Liver (tissue), 9 donors: ENCODE measurements around the gene GADD45GIP1. TPM values are rescaled to one million over a fixed set of nuclear protein-coding genes. Genes with fewer than 3 reads are reported as not detected.
"Not testable (repeated sequence)": the region's sequence is repeated elsewhere in the genome, so short reads cannot be mapped to it uniquely, and the experiment has no call there.

Experiments
- DNase-seq: peaks from one replicate; pipeline ENCODE4 v3.0.0-alpha.2; 2017; ENCODE audit warnings: low spot score
- H3K27ac ChIP-seq, 2 donors: one replicate each; pipeline ENCODE4 v1.7.0; 2013; ENCODE audit warnings: inconsistent platforms in 2 of 2, low read length in 2 of 2, control low read depth in 1 of 2, low read depth in 1 of 2, mild to moderate bottlenecking in 1 of 2
- H3K27me3 ChIP-seq, 4 donors: one replicate each; pipeline versions ENCODE4 v1.6.1 to v1.7.0; 2013; ENCODE audit warnings: low read length in 3 of 4, inconsistent platforms in 1 of 4, mild to moderate bottlenecking in 1 of 4, moderate library complexity in 1 of 4; ENCODE audit not compliant: control insufficient read depth in 4 of 4, insufficient read depth in 4 of 4
- H3K36me3 ChIP-seq, 4 donors: one replicate each; pipeline versions ENCODE4 v1.6.1 to v1.7.0; 2013; ENCODE audit warnings: low read length in 3 of 4, mild to moderate bottlenecking in 3 of 4, low read depth in 1 of 4, moderate library complexity in 1 of 4; ENCODE audit not compliant: control insufficient read depth in 4 of 4, insufficient read depth in 3 of 4
- H3K4me1 ChIP-seq, 4 donors: one replicate each; pipeline versions ENCODE4 v1.6.1 to v1.7.0; 2013; ENCODE audit warnings: low read length in 3 of 4, mild to moderate bottlenecking in 3 of 4, moderate library complexity in 1 of 4; ENCODE audit not compliant: control insufficient read depth in 4 of 4, insufficient read depth in 4 of 4
- H3K4me3 ChIP-seq, 3 donors: one replicate each; pipeline versions ENCODE4 v1.6.1 to v1.7.0; 2013; ENCODE audit warnings: low read length in 3 of 3, control low read depth in 1 of 3, low read depth in 1 of 3, mild to moderate bottlenecking in 1 of 3
- H3K9ac ChIP-seq, 2 donors: one replicate each; pipeline ENCODE4 v1.7.0; 2013; ENCODE audit warnings: low read length in 2 of 2, mild to moderate bottlenecking in 2 of 2, moderate library complexity in 2 of 2, control low read depth in 1 of 2, low read depth in 1 of 2
- H3K9me3 ChIP-seq, 4 donors: one replicate each; pipeline versions ENCODE4 v1.6.1 to v1.7.0; 2013; ENCODE audit warnings: low read length in 3 of 4; ENCODE audit not compliant: control insufficient read depth in 4 of 4
- CTCF ChIP-seq: fragments of 150-350 bp; IDR thresholded peaks from 2 replicates; pipeline ENCODE4 v1.5.1; 2017; ENCODE audit warnings: improper control_type of control experiment, low read depth, low read length; ENCODE audit not compliant: missing input control
- FOXA1 ChIP-seq: IDR thresholded peaks from 2 replicates; pipeline ENCODE4 v1.6.1; 2016; ENCODE audit warnings: antibody characterized with exemption
- GABPA ChIP-seq, 2 donors: IDR thresholded peaks in 1 of 2; conservative IDR thresholded peaks in 1 of 2; 2 replicates each; pipeline ENCODE4 v1.6.1; 2016; ENCODE audit warnings: antibody characterized with exemption in 2 of 2, mild to moderate bottlenecking in 1 of 2, moderate library complexity in 1 of 2
- HNF4G ChIP-seq: IDR thresholded peaks from 2 replicates; pipeline ENCODE4 v1.6.1; 2016; ENCODE audit warnings: antibody characterized with exemption
- JUND ChIP-seq, 2 donors: IDR thresholded peaks; 2 replicates each; pipeline ENCODE4 v1.6.1; 2016; ENCODE audit warnings: antibody characterized with exemption in 2 of 2
- NR2F2 ChIP-seq: IDR thresholded peaks from 2 replicates; pipeline ENCODE4 v1.6.1; 2016; ENCODE audit warnings: antibody characterized with exemption
- REST ChIP-seq: IDR thresholded peaks from 2 replicates; pipeline ENCODE4 v1.6.1; 2016; ENCODE audit warnings: antibody characterized with exemption, mild to moderate bottlenecking
- RXRA ChIP-seq, 2 donors: IDR thresholded peaks; 2 replicates each; pipeline ENCODE4 v1.6.1; 2017 to 2018; ENCODE audit warnings: antibody characterized with exemption in 2 of 2, mild to moderate bottlenecking in 1 of 2
- SP1 ChIP-seq: IDR thresholded peaks from 2 replicates; pipeline ENCODE4 v1.6.1; 2018; ENCODE audit warnings: antibody characterized with exemption, mild to moderate bottlenecking
- TAF1 ChIP-seq: conservative IDR thresholded peaks from 2 replicates; pipeline ENCODE4 v1.6.1; 2016; ENCODE audit warnings: antibody characterized with exemption, mild to moderate bottlenecking
- YY1 ChIP-seq: IDR thresholded peaks from 2 replicates; pipeline ENCODE4 v1.6.1; 2016; ENCODE audit warnings: antibody characterized with exemption, mild to moderate bottlenecking
- ZBTB33 ChIP-seq: IDR thresholded peaks from 2 replicates; pipeline ENCODE4 v1.6.1; 2016; ENCODE audit warnings: antibody characterized with exemption
- WGBS: extraction: QIAGEN DNeasy Blood & Tissue Kit; methylation state at CpG from one replicate; pipeline ENCODE4 v1.1.7; 2013; 5-methylcytosine and 5-hydroxymethylcytosine counted together
- polyA plus RNA-seq, 2 donors: library from polyadenylated mRNA; stranded (reverse) in 1 of 2; unstranded in 1 of 2; fragments of 200-250 nt in 1 of 2; fragments of >200 nt in 1 of 2; fragmentation: Nextera tagmentation in 1 of 2; extraction: Ambion mirVana in 1 of 2; gene quantifications; one replicate each; pipeline versions ENCODE4 v1.2.1 to v1.2.3, GENCODE V29; 2013 to 2015
- total RNA-seq, 2 donors: library from RNA; depleted of rRNA; stranded (reverse); fragments of >200 nt; gene quantifications; one replicate each; pipeline ENCODE4 v1.2.3, GENCODE V29; 2014
- donor health status: healthy.
- donor health status: healthy.
- donor health status: healthy.
- donor health status: healthy.
- donor health status: healthy.

Gene GADD45GIP1
- total and polyA plus RNA-seq, 4 donors: 8.4 to 54.2 (median 22.9) TPM

GRCh38 chr19:12979974-12980373 lies 23.0 kb upstream of the GADD45GIP1 start:
- no peaks in the 10 kb centered on the region for H3K27me3 ChIP-seq
- no peak overlapping the region for H3K9ac ChIP-seq
- DNase-seq: no peak
- H3K9me3 ChIP-seq: no peaks in the 10 kb centered on the region
- H3K36me3 ChIP-seq: no peaks in the 10 kb centered on the region
- H3K27ac ChIP-seq: no peak overlapping the region
- peaks cover 0 to 7% (median 2%) of the 10 kb centered on the region in 4 donors for H3K4me1 ChIP-seq
- no peak for TF ChIP-seq TAF1
- no peak for TF ChIP-seq REST
- no peak for TF ChIP-seq NR2F2
- no peak for TF ChIP-seq HNF4G
- TF ChIP-seq SP1: no peak
- WGBS: 87% methylated on average over 3 of the region's 3 CpGs
- no peak overlapping the region for H3K4me3 ChIP-seq

GRCh38 chr19:12976109-12976508 lies 19.1 kb upstream of the GADD45GIP1 start:
- not testable (repeated sequence) for H3K9ac ChIP-seq, H3K27me3 ChIP-seq, DNase-seq, H3K9me3 ChIP-seq, H3K36me3 ChIP-seq, H3K4me1 ChIP-seq, H3K4me3 ChIP-seq, H3K27ac ChIP-seq
- 86% methylated on average over 7 of the region's 7 CpGs for WGBS

GRCh38 chr19:12975221-12975741 lies 18.3 kb upstream of the GADD45GIP1 start:
- DNase-seq: no peak
- 75% methylated on average over 17 of the region's 17 CpGs for WGBS
- H3K4me1 ChIP-seq: no peaks in the 10 kb centered on the region
- no peaks in the 10 kb centered on the region for H3K9me3 ChIP-seq
- TF ChIP-seq ZBTB33 (no peak), JUND (IDR thresholded peaks at IDR 0.05) (no peak), TAF1 (no peak), YY1 (no peak), NR2F2 (no peak), CTCF (no peak), FOXA1 (no peak), RXRA (IDR thresholded peaks at IDR 0.05) (no peak), GABPA (IDR thresholded peaks at IDR 0.05 in 1 of 2, conservative IDR thresholded peaks at IDR 0.05 in 1 of 2) (no peak)
- H3K27ac ChIP-seq: no peak overlapping the region
- no peaks in the 10 kb centered on the region for H3K27me3 ChIP-seq
- no peaks in the 10 kb centered on the region for H3K36me3 ChIP-seq
- no peak overlapping the region for H3K4me3 ChIP-seq
- H3K9ac ChIP-seq: no peak overlapping the region
